HEK293T (cell line): ENCODE results near the gene MSLN.

Experiments
- CTCF ChIA-PET: fragments of 350-600 bp; formaldehyde crosslinking; extraction: SDS; loops from one replicate; lab custom pipeline; 2021; ENCODE audit warnings: antibody characterized with exemption, inconsistent platforms; lab: Yijun Ruan, JAX
- POLR2A ChIA-PET: fragments of 350-600 bp; formaldehyde crosslinking; extraction: SDS; loops from one replicate; lab custom pipeline; 2020; ENCODE audit warnings: antibody characterized with exemption, inconsistent platforms; lab: Yijun Ruan, JAX
- DNase-seq: peaks from one replicate; pipeline ENCODE4 v3.0.0; 2012; ENCODE audit warnings: mixed read lengths; ENCODE audit errors: extremely low spot score
- L3MBTL2 ChIP-seq: fragments of 450-650 bp; conservative IDR thresholded peaks from 2 replicates; pipeline ENCODE4 v1.6.1; 2016; ENCODE audit warnings: mild to moderate bottlenecking
- NFRKB ChIP-seq: fragments of 450-650 bp; IDR thresholded peaks from 2 replicates; pipeline ENCODE4 v1.6.1; 2016; ENCODE audit warnings: mild to moderate bottlenecking, moderate library complexity

The MSLN gene

GRCh38 chr16:818132-818531, 57.6 kb downstream of the MSLN start:
- TF ChIP-seq L3MBTL2 = no peak
- TF ChIP-seq NFRKB = no peak
- ChIA-PET CTCF (no interaction called here), POLR2A (no interaction called here)
- DNase-seq = no peak
